ENCODE results near the gene RAB19.

RAB19 gene

DNA sequence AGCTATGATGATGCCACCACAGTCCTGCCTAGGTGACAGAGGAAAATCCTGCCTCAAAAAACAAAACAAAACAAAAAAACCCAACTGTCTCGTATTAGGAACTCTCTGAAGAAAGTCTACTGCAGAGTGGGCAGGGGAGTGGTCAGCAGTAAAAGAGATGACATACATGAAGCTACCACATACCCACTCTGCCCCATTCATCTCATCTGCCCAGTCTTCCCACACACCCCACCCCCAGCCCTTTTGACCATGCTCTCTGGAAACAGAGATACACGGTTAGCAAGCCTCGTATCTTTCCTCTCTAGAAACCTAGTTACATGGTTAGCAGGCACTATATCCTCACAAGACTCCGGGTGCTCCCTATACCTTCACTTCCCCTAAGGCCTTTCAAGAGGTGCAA, 13.8 kb upstream of the RAB19 start:
- Histone ChIP-seq H3K27me3 (ENCODE audit: insufficient read depth, poor library complexity, severe bottlenecking) (peaks cover 34% of the 10 kb centered on the region), H3K27ac (replicated peaks) (no peak overlapping the region)
- TF ChIP-seq POLR2AphosphoS5 (IDR thresholded peaks at IDR 0.05; ENCODE audit: low read depth) (no peak), GABPA (IDR thresholded peaks at IDR 0.05; ENCODE audit: low read depth) (no peak)
- TF ChIP-seq, protein P1, sequence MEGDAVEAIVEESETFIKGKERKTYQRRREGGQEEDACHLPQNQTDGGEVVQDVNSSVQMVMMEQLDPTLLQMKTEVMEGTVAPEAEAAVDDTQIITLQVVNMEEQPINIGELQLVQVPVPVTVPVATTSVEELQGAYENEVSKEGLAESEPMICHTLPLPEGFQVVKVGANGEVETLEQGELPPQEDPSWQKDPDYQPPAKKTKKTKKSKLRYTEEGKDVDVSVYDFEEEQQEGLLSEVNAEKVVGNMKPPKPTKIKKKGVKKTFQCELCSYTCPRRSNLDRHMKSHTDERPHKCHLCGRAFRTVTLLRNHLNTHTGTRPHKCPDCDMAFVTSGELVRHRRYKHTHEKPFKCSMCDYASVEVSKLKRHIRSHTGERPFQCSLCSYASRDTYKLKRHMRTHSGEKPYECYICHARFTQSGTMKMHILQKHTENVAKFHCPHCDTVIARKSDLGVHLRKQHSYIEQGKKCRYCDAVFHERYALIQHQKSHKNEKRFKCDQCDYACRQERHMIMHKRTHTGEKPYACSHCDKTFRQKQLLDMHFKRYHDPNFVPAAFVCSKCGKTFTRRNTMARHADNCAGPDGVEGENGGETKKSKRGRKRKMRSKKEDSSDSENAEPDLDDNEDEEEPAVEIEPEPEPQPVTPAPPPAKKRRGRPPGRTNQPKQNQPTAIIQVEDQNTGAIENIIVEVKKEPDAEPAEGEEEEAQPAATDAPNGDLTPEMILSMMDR (IDR thresholded peaks at IDR 0.05; ENCODE audit: insufficient read depth, low read length) = no peak

DNA sequence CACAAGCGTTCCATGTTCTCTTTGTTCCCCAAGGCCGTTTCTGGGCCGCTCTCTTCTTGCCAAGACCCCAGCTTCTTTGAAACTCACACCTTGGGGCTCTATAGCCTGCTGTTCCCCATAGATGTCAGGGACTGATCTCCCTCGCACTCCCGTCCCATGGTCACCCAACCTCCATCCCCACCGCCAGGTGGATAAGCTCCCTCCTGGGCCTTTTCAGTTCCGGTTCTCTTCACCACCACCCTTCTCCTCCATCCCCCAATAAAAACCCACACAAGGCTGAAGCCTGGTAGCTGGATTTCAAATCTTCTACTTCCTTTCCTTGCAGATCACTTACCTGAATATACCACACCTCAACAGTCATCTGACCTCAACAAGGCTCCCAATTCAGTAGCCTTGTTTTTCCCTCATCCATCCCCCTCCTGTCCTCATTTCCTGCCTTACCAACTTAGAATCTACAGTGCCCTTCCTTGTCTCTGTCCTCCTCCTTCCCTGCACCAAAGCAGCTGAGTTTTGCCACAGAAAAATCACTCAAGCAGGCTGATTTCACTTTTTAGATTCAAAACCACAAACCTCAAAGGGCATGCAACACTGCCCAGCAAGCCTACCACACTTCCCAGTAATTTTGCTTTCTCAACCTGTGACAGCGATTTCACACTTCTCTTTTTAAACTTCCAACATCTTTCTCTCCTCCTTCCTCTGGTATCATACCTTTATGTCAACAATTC, 13.2 kb upstream of the RAB19 start:
- Histone ChIP-seq H3K27me3 (ENCODE audit: insufficient read depth, poor library complexity, severe bottlenecking) (peaks cover 37% of the 10 kb centered on the region), H3K27ac (replicated peaks) (no peak overlapping the region), H3K4me3 (replicated peaks; ENCODE audit: insufficient read depth, low read length) (no peak overlapping the region)
- peak; percentile 99 for TF ChIP-seq POLR2AphosphoS5 (IDR thresholded peaks at IDR 0.05; ENCODE audit: low read depth)
- peak; percentile 75 for TF ChIP-seq SPI1 (IDR thresholded peaks at IDR 0.05; ENCODE audit: borderline replicate concordance, low read depth)
- TF ChIP-seq, protein P1 (IDR thresholded peaks at IDR 0.05; ENCODE audit: insufficient read depth, low read length) = no peak
- TF ChIP-seq, protein P2, sequence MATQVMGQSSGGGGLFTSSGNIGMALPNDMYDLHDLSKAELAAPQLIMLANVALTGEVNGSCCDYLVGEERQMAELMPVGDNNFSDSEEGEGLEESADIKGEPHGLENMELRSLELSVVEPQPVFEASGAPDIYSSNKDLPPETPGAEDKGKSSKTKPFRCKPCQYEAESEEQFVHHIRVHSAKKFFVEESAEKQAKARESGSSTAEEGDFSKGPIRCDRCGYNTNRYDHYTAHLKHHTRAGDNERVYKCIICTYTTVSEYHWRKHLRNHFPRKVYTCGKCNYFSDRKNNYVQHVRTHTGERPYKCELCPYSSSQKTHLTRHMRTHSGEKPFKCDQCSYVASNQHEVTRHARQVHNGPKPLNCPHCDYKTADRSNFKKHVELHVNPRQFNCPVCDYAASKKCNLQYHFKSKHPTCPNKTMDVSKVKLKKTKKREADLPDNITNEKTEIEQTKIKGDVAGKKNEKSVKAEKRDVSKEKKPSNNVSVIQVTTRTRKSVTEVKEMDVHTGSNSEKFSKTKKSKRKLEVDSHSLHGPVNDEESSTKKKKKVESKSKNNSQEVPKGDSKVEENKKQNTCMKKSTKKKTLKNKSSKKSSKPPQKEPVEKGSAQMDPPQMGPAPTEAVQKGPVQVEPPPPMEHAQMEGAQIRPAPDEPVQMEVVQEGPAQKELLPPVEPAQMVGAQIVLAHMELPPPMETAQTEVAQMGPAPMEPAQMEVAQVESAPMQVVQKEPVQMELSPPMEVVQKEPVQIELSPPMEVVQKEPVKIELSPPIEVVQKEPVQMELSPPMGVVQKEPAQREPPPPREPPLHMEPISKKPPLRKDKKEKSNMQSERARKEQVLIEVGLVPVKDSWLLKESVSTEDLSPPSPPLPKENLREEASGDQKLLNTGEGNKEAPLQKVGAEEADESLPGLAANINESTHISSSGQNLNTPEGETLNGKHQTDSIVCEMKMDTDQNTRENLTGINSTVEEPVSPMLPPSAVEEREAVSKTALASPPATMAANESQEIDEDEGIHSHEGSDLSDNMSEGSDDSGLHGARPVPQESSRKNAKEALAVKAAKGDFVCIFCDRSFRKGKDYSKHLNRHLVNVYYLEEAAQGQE (IDR thresholded peaks at IDR 0.05; ENCODE audit: insufficient replicate concordance, low read depth) = no peak
- peak; percentile 62; the same call in 1 of the 2 replicates for TF ChIP-seq GABPA (IDR thresholded peaks at IDR 0.05; ENCODE audit: low read depth)
- DNase-seq (ENCODE audit: low read depth in 1 of 2, low spot score in 1 of 2) = peak in 1 of 2 experiments; percentile 79

More for the DNA sequence above, 13.8 kb upstream of the RAB19 start:
- no peak for DNase-seq (ENCODE audit: low read depth in 1 of 2, low spot score in 1 of 2)
- H3K4me3 ChIP-seq (replicated peaks; ENCODE audit: insufficient read depth, low read length) = no peak overlapping the region

DNA sequence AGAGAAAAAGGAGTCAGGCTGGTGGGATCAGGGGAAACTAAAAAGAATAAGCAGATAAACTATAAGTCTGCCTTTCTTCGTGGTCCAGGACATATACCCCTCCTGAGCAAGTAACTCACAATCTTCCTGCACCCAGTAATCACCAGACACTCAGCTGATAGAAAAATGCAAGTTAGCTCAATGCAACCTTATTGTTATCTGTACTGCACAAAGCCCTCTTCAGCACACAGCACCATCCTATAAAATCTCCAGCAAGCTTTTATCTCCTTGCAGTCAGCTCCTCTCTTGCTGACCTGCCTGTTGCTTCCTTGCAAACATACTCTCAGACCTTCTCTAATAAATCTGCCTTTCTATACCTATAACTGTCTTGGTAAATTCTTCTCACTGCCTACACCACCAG, 12.2 kb upstream of the RAB19 start:
- Histone ChIP-seq H3K27ac (replicated peaks) (no peak overlapping the region), H3K4me3 (replicated peaks; ENCODE audit: insufficient read depth, low read length) (no peak overlapping the region), H3K27me3 (ENCODE audit: insufficient read depth, poor library complexity, severe bottlenecking) (peaks cover 45% of the 10 kb centered on the region)
- DNase-seq (ENCODE audit: low read depth in 1 of 2, low spot score in 1 of 2) = no peak
- no peak for TF ChIP-seq SPI1 (IDR thresholded peaks at IDR 0.05; ENCODE audit: borderline replicate concordance, low read depth)
- TF ChIP-seq, protein P1 (IDR thresholded peaks at IDR 0.05; ENCODE audit: insufficient read depth, low read length) = no peak
- no peak for TF ChIP-seq GABPA (IDR thresholded peaks at IDR 0.05; ENCODE audit: low read depth)
- TF ChIP-seq, protein P2 (IDR thresholded peaks at IDR 0.05; ENCODE audit: insufficient replicate concordance, low read depth) = no peak
- TF ChIP-seq POLR2AphosphoS5 (IDR thresholded peaks at IDR 0.05; ENCODE audit: low read depth) = no peak

Data from HL-60 (cell line).